22Rv1 (cell line): ENCODE measurements around the gene IFITM10.

Experiments
- CTCF ChIP-seq: fragments of 450-650 bp; IDR thresholded peaks from 2 replicates; pipeline ENCODE4 v1.5.1; 2017; ENCODE audit warnings: mild to moderate bottlenecking
- ZFX ChIP-seq: fragments of 450-650 bp; IDR thresholded peaks from 2 replicates; pipeline ENCODE4 v1.6.1; 2017; ENCODE audit warnings: antibody characterized with exemption, borderline replicate concordance

DNA sequence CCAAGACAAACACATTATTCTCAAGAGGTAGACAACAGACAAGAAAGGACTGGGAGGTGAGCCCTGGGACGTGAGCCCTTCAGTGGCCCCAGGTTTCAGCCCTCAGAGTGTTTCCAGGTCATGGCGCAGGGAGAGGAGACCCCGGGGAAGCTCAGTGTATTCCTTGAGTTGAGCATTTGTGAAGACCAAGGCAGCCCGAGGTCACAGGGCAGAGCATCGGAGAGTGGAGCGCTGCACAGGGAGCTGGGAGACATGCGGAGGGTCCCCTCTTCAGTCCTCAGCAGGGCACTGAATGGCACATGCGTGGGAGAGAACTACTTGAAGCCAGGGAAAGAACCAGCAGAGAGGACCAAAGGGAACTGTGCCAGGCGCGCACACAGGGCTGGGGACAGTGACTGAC is 41.7 kb downstream of the IFITM10 start:
- TF ChIP-seq CTCF (no peak), ZFX (no peak)
